T-helper 9 cell (primary cell): ENCODE data around the gene SLC27A1.
A peak's percentile ranks its signal among the peaks of the same experiment; 100 is the strongest.

Source experiments
- DNase-seq: peaks from one replicate; pipeline ENCODE4 v3.0.0-alpha.2; 2020
- total RNA-seq, 2 donors: gene quantifications; one replicate each; lab custom pipeline; 2026; lab: John Stamatoyannopoulos, UW

The SLC27A1 gene
- total RNA-seq, result 7.5 to 7.7 reads per million in 2 donors

GRCh38 chr19:17470068-17470841 is at the start of gene SLC27A1:
Gene SLC27A1 (plus strand): TSS chr19:17470524. CDS start chr19:17470541, 17 bp downstream.
- peak; percentile 86 for DNase-seq

GRCh38 chr19:17421942-17422341 is 48.4 kb upstream of the SLC27A1 start:
- no peak for DNase-seq

GRCh38 chr19:17423429-17424208 is 46.7 kb upstream of the SLC27A1 start:
- no peak for DNase-seq

GRCh38 chr19:17424743-17425365 is 45.5 kb upstream of the SLC27A1 start:
- no peak for DNase-seq

- no peak for DNase-seq
These were observed 40.6 kb upstream of the SLC27A1 start for GRCh38 chr19:17429641-17430113.

GRCh38 chr19:17431417-17431816 is 38.9 kb upstream of the SLC27A1 start:
- DNase-seq, result no peak

GRCh38 chr19:17435218-17435617 is 35.1 kb upstream of the SLC27A1 start:
- DNase-seq, result no peak

- DNase-seq, result no peak
These were observed 34.0 kb upstream of the SLC27A1 start for GRCh38 chr19:17436094-17436873.

GRCh38 chr19:17436874-17437267 is 33.5 kb upstream of the SLC27A1 start:
- DNase-seq, result no peak

GRCh38 chr19:17441241-17442021 is 28.9 kb upstream of the SLC27A1 start:
- no peak for DNase-seq

GRCh38 chr19:17445526-17446165 is 24.7 kb upstream of the SLC27A1 start:
- no peak for DNase-seq

- DNase-seq, result no peak
These were observed 22.6 kb upstream of the SLC27A1 start for GRCh38 chr19:17447704-17448130.

- DNase-seq, result peak; percentile 48
These were observed 22.0 kb upstream of the SLC27A1 start, which contains the start of gene TMEM221 for GRCh38 chr19:17448131-17448967. Gene TMEM221 (minus strand): TSS chr19:17448668. CDS start chr19:17448462, 206 bp downstream.

- DNase-seq, result no peak
These were observed 19.9 kb upstream of the SLC27A1 start for GRCh38 chr19:17450264-17451075.

GRCh38 chr19:17451820-17452219 is 18.5 kb upstream of the SLC27A1 start:
- no peak for DNase-seq

- no peak for DNase-seq
These were observed 15.7 kb upstream of the SLC27A1 start for GRCh38 chr19:17454576-17455071.

- DNase-seq, result no peak
These were observed 14.8 kb upstream of the SLC27A1 start for GRCh38 chr19:17455308-17456123.

GRCh38 chr19:17456127-17456526 is 14.2 kb upstream of the SLC27A1 start:
- DNase-seq, result no peak
